Measurements from ENCODE around the gene CD300LF. TPM values are rescaled to one million over a fixed set of nuclear protein-coding genes. Genes with fewer than 3 reads are reported as not detected.

Gene CD300LF
- total RNA-seq, 1 experiment from 2014 or later: not detected

GRCh38 chr17:74758848-74759168 lies 46.1 kb upstream of the CD300LF start (continued):
- TF ChIP-seq E2F1 (CRISPR knock-in tag; IDR thresholded peaks at IDR 0.05) (no peak), ZMAT4 (CRISPR knock-in tag; IDR thresholded peaks at IDR 0.05) (no peak), GRHL2 (CRISPR knock-in tag; IDR thresholded peaks at IDR 0.05; ENCODE audit: insufficient replicate concordance, severe bottlenecking) (no peak), FOXP4 (CRISPR knock-in tag; IDR thresholded peaks at IDR 0.05) (no peak), MAX (CRISPR knock-in tag; IDR thresholded peaks at IDR 0.05) (no peak), ZNF512 (CRISPR knock-in tag; IDR thresholded peaks at IDR 0.05; ENCODE audit: borderline replicate concordance) (no peak), AR (CRISPR knock-in tag; IDR thresholded peaks at IDR 0.05) (no peak), CREM (CRISPR knock-in tag; IDR thresholded peaks at IDR 0.05) (no peak)

GRCh38 chr17:74757931-74758847 lies 45.5 kb upstream of the CD300LF start:
- ATAC-seq (no peak), DNase-seq (ENCODE audit: low spot score) (no peak)
- ChIA-PET POLR2A (interaction anchor here (2.1 kb wide), 1 partner anchor 9 kb away, joined by 8 read pairs; no protein-coding TSS in a partner anchor), CTCF (interaction anchor here (0.6 to 6.7 kb wide), 10 partner anchors 9 to 390 kb away, joined by 3 to 115 read pairs (median 14); partner anchors contain the start of gene RAB37)
- no peaks in the 10 kb centered on the region for H3K9me3 Mint-ChIP-seq
- H3K27me3 Mint-ChIP-seq (ENCODE audit: low read depth): no peaks in the 10 kb centered on the region
- peaks cover 51% of the 10 kb centered on the region for H3K4me1 Mint-ChIP-seq
- H3K27ac Mint-ChIP-seq: peak overlapping the region; percentile 65
- no peak overlapping the region for H3K4me3 Mint-ChIP-seq
- H3K36me3 Mint-ChIP-seq: no peaks in the 10 kb centered on the region
- TF ChIP-seq ZNF671 (CRISPR knock-in tag; IDR thresholded peaks at IDR 0.05): no peak
- TF ChIP-seq GRHL2 (CRISPR knock-in tag; IDR thresholded peaks at IDR 0.05; ENCODE audit: insufficient replicate concordance, severe bottlenecking): no peak
- TF ChIP-seq SOX15 (CRISPR knock-in tag; IDR thresholded peaks at IDR 0.05): no peak
- no peak for TF ChIP-seq HMGA2 (CRISPR knock-in tag; IDR thresholded peaks at IDR 0.05)
- no peak for TF ChIP-seq JAZF1 (CRISPR knock-in tag; IDR thresholded peaks at IDR 0.05)
- TF ChIP-seq ZNF219 (CRISPR knock-in tag; IDR thresholded peaks at IDR 0.05; ENCODE audit: borderline replicate concordance): no peak
- no peak for TF ChIP-seq SP1 (CRISPR knock-in tag; conservative IDR thresholded peaks at IDR 0.05)
- TF ChIP-seq RELA (CRISPR knock-in tag; IDR thresholded peaks at IDR 0.05; ENCODE audit: borderline replicate concordance): no peak
- TF ChIP-seq CBFB (CRISPR knock-in tag; IDR thresholded peaks at IDR 0.05; ENCODE audit: low read depth): no peak
- TF ChIP-seq RORB (CRISPR knock-in tag; IDR thresholded peaks at IDR 0.05): no peak
- no peak for TF ChIP-seq IRF1 (CRISPR knock-in tag; IDR thresholded peaks at IDR 0.05)
- no peak for TF ChIP-seq USF2 (CRISPR knock-in tag; IDR thresholded peaks at IDR 0.05)
- TF ChIP-seq FOXK1 (CRISPR knock-in tag; IDR thresholded peaks at IDR 0.05): no peak
- TF ChIP-seq EMX1 (CRISPR knock-in tag; IDR thresholded peaks at IDR 0.05): no peak
- TF ChIP-seq MXD4 (CRISPR knock-in tag; IDR thresholded peaks at IDR 0.05; ENCODE audit: borderline replicate concordance): no peak
- TF ChIP-seq ZNF416 (CRISPR knock-in tag; IDR thresholded peaks at IDR 0.05): no peak
- no peak for TF ChIP-seq ATF3 (CRISPR knock-in tag; conservative IDR thresholded peaks at IDR 0.05)
- no peak for TF ChIP-seq ZNF263 (CRISPR knock-in tag; IDR thresholded peaks at IDR 0.05; ENCODE audit: low read depth)
